ENCODE data around the gene MTURN.

- TF ChIP-seq CTCF (IDR thresholded peaks at IDR 0.05) (no peak), POLR2A (IDR thresholded peaks at IDR 0.05) (no peak)
Observed at GRCh38 chr7:30091491-30091912, 43.3 kb upstream of the MTURN start.
